Kidney capillary endothelial cell (primary cell): ENCODE measurements around the gene CALM1.
"Not testable (repeated sequence)": the region's sequence is repeated elsewhere in the genome, so short reads cannot be mapped to it uniquely, and the experiment has no call there.

ENCODE experiments used
- DNase-seq: peaks from one replicate; pipeline ENCODE4 v3.0.0-alpha.2; 2018; ENCODE audit warnings: low spot score

Gene CALM1

DNA sequence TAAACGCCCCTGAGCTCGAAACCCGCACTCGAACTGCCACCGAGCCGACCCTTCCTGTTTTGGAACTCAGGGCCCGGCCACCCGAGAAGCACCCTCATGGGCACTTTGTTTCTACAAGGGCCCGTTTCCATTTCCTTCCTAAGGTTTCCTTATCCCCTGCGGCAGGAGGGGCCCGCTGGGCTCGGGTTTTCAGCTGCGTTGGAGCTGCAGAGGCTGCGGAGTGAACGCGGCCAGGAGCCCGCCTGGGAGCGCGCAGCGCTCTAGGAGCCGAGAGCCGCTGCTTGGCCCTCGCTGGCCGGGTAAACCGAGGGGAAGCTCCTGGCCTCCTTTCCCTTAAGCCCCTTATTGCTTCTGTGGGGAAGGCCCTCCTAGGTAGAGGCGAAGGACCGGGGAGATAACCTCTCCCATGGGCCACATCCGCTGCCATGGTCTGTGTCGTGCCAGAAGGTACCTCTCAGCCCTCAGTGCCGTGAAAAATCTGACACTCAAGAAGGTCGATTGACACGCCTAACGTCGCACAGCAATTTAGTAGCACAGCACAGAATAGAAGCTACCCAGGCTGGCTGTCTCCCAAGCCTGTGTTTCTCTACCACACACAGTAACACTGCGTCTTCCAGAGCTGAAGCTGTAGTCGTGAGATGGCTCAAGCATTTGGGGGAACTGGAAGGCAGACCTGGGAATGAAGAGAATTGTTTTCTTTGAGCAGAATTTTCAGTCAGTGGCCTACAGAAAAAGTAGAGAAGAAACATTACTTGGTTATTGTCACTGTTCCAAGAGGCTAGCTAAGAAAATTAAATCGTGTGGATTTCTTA lies 12.9 kb upstream of the CALM1 start:
- DNase-seq, result peak; percentile 56

DNA sequence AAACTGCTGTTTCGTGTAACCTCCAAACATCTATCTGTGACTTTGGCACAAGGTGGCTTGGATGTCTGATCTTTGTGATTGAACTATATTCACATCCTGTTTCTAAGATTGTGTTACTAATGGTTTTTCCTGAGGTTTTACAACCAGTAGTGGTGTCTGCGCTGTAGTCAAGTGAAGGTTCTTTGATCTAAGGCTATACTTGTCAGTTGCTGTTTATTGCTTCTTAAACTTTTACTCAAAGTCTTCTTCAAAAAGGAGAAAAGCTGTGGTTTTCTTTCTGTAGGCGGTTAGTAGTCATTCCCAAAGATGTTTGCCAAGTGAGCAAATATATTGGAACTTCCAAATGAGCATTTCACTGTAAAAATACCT lies 12.3 kb upstream of the CALM1 start:
- no peak for DNase-seq

GRCh38 chr14:90386321-90386720 lies 10.5 kb upstream of the CALM1 start:
- peak; percentile 36 for DNase-seq

- no peak for DNase-seq
These were observed 9.5 kb upstream of the CALM1 start for GRCh38 chr14:90387206-90387760.

GRCh38 chr14:90388437-90388836 lies 8.4 kb upstream of the CALM1 start:
- no peak for DNase-seq

- no peak for DNase-seq
These were observed 7.8 kb upstream of the CALM1 start for GRCh38 chr14:90388982-90389381.

GRCh38 chr14:90393966-90394365 lies 2.9 kb upstream of the CALM1 start:
- DNase-seq, result no peak

- not testable (repeated sequence) for DNase-seq
These were observed 2.0 kb upstream of the CALM1 start for GRCh38 chr14:90394782-90395181.

DNA sequence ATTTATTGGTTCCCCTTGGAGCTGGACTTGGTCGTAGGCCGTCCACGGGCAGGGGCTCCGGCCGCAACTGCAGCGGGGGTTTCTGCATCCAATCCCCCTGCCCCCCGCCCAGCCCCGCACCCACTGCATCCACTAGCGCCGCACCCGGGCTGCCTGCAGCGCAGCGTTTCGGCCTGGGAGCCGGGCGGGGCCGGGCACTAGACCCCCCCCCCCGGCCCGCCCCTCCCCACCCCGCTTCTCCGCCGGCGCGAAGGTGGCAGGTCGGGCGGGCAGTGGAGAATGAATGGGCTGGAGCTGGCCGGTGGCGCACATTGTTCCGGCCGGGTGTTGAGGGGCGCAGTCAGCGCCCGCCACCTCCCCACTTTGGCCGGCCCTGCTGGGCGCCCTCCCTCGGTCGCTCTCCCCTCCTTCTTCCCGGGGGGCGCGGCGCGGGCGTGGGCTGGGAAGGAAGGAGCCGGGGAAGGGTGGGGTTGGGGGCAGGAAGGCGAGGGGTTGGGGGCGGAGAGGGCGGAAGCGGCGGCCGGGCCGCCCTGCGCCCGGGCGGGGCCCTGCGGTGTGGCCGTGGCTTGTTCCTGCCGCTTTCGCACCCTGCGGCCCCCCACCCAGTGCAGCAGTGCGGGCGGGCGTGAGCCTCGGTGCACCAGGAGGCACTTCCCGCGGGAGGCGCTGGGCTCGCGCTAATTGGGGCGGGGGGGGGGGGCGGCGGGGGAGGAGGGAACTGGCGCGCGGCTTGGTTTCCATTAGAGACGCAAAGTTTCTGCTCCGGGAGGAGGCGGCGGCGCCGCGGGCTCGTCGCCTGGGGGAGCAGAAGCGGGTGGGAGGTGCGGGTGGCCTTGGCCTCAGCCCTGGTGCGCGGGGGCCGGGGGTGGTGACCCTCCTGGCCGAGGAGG lies 841 bp downstream of the CALM1 start:
- DNase-seq, result no peak

GRCh38 chr14:90398315-90398839 lies 1.5 kb downstream of the CALM1 start:
- DNase-seq, result no peak

DNA sequence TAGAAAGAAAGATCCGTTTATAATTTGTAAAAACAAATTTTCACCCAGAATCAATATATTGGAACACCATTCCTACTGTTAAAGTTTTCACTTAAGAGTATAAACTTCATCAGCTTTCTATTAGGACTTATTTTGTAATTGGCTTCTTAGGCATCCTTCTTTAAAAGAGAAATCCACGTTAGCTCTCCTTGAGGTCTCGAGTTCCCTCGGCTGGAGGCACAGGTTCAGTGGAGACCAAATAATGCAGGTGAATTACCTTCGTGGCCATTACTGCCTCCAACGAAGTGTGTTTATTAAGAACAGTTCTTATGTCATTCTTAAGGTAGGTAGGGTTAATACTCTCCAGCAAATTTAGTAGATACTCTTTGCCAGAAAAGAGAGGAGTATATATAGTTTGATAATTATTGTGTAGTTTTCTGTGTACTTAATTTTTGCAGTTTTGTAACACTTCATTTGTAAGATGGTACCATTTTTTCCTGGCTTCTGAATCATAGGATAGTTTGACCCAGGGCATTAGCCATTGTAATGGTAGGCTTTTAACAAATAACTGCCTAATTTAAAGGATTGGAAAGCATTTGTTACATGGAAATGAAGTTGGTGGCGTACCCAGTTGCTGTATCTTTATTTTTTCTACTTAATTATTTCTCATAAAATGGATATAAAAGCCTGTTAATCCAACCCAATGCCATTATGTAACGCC lies 2.2 kb downstream of the CALM1 start:
- no peak for DNase-seq

DNA sequence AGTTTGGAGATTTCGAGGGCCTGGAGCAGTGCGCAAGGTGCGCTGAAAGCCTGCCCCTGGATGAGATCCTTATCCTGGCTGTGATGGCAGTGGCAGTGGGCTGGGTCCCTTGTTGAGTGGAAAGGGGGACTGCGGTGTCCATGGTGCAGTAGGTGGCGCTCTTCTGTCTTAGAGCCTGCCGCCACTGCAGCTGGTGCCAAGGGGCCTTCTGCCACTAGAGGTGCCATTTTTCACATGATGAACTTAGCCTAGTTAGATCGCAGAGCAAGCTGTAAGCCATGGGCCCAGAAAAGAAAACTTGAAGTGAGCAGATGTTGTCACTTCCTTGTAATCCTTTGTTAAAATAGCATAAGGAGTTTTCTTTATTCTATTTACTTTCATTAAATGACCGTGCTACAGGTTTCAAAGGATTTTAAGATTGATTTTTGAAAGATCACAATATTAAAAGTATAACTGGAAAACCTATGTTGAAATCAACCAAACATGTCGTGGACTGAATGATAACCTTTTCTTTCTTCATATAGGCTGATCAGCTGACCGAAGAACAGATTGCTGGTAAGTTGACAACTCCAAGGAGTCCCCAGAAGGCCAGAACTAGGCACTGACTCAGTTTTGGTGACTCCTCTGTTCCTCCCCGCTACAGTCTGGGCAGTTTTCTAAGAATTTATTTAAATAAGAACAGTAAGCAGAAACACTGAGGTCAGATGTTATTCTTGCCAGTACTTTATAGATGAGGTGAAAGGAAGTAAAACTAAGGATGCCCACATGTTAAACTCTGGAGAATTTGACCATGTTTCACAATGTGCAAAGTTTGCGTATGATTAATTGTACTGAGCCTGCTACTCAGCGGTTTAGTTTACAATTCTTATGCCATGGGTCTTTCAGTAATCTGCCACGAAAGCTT lies 3.0 kb downstream of the CALM1 start:
- DNase-seq, result peak; percentile 92

DNA sequence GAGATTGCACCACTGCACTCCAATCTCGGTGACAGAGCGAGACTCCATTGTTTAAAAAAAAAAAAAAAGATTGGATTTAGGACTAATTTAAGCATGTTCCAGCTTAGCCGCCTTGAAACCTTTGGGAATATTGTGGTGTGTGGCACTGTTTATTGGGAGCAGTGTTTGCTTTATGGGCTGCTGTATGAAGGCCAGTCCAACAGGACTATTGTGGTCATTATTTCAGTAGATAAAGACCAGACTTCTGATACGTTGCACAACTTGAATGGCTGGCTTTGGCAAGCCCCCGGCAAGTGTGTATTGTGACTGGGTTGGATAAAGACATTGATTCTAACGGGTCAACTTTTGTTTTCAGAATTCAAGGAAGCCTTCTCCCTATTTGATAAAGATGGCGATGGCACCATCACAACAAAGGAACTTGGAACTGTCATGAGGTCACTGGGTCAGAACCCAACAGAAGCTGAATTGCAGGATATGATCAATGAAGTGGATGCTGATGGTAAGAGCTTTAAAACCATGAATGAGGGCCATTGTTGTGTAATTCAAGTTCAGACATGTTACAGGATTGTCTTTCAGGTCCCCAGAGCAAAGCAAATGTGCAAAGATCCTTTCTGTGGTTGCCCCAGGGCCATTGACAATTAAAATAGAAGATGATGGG lies 4.2 kb downstream of the CALM1 start:
- DNase-seq, result peak; percentile 33

GRCh38 chr14:90402016-90402415 lies 5.2 kb downstream of the CALM1 start:
- DNase-seq, result no peak

GRCh38 chr14:90403065-90403464 lies 6.2 kb downstream of the CALM1 start:
- DNase-seq, result no peak

DNA sequence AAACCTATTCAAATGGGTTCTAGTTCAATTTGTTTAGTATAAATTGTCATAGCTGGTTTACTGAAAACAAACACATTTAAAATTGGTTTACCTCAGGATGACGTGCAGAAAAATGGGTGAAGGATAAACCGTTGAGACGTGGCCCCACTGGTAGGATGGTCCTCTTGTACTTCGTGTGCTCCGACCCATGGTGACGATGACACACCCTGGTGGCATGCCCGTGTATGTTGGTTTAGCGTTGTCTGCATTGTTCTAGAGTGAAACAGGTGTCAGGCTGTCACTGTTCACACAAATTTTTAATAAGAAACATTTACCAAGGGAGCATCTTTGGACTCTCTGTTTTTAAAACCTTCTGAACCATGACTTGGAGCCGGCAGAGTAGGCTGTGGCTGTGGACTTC lies 8.3 kb downstream of the CALM1 start:
- DNase-seq, result no peak

GRCh38 chr14:90405755-90406154 lies 8.9 kb downstream of the CALM1 start:
- no peak for DNase-seq

GRCh38 chr14:90406384-90406798 lies 9.6 kb downstream of the CALM1 start:
- no peak for DNase-seq

GRCh38 chr14:90407230-90407629 lies 10.4 kb downstream of the CALM1 start:
- no peak for DNase-seq

GRCh38 chr14:90408713-90409112 lies 11.9 kb downstream of the CALM1 start:
- DNase-seq, result no peak
